Measurements from ENCODE around the gene SSTR5.

DNA sequence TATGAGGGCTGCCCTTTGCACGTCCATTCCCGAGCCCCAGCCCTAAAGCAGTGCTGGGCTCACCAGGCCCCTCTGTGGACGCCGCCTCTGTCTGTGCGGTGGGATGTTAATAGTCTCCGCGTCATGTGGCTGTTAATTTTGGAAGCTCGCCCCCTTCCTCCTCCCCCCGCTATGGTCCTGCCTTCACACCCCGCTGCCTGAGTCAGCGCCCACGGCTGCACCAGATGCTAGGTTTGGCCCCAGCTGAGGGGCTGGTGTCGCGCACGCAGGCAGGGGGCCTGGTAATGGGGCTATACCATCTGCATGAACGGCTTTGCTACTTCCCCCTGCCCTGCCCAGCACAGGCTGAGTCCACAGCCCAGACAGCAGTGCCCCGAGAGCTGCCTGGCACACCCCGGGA lies 4.1 kb upstream of the SSTR5 start:
- TF ChIP-seq, protein P1, sequence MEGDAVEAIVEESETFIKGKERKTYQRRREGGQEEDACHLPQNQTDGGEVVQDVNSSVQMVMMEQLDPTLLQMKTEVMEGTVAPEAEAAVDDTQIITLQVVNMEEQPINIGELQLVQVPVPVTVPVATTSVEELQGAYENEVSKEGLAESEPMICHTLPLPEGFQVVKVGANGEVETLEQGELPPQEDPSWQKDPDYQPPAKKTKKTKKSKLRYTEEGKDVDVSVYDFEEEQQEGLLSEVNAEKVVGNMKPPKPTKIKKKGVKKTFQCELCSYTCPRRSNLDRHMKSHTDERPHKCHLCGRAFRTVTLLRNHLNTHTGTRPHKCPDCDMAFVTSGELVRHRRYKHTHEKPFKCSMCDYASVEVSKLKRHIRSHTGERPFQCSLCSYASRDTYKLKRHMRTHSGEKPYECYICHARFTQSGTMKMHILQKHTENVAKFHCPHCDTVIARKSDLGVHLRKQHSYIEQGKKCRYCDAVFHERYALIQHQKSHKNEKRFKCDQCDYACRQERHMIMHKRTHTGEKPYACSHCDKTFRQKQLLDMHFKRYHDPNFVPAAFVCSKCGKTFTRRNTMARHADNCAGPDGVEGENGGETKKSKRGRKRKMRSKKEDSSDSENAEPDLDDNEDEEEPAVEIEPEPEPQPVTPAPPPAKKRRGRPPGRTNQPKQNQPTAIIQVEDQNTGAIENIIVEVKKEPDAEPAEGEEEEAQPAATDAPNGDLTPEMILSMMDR (IDR thresholded peaks at IDR 0.05; ENCODE audit: poor library complexity): no peak
- TF ChIP-seq EZH2 (IDR thresholded peaks at IDR 0.05; ENCODE audit: borderline replicate concordance): no peak

Data from hepatocyte (in vitro differentiated cells).